ENCODE measurements around the gene SYK.

The SYK gene

DNA sequence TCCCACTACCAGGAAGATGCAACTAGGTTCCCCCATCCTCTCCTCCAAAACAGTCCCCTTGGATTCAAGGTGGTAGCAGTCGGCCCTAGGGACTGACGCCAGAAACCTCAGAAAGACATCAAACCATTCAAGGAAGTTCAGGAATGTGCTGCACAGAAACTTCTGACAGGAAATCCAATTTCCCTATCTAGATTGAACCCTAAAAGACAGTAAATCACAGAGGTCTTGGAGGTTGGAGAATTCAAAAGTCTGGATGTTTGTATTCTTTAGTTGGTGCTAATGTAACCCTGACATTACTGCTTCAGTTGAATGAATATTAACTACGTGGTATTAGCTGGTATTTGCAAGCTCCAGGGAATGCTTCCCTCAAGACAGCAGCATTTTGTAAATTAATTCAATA lies 125.3 kb downstream of the SYK start:
- Histone ChIP-seq H2AK5ac (ENCODE audit: low read length) (no peak overlapping the region), H3K4me2 (ENCODE audit: low read length) (no peak overlapping the region), H2BK5ac (ENCODE audit: low read depth, low read length, poor library complexity) (no peak overlapping the region)

DNA sequence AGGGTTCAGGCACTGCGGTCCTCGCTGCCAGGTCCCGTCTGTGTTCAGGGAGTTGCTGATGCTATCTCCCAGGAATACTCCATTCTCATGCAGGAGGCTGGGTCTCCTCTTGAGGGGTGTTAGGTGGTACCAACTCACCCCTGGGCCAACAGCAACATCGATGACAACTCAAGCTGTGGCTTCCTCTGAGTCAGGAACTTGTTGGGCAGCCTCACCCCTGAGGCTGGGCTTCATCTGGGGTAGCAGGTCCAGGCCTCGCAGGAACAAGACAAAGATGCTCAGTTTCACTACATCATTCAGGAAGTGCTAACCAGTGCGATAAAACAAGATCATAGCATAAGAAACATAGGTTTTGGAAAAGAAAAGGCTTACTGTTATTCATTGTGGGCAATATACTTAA lies 125.9 kb downstream of the SYK start:
- no CpG with 5 or more reads among the region's 6 CpGs for WGBS (ENCODE audit: extremely low coverage, insufficient coverage, insufficient read length)
- no peak overlapping the region for H4K12ac ChIP-seq (ENCODE audit: low read depth, low read length)

More for the DNA sequence above, 125.3 kb downstream of the SYK start:
- H2AFZ ChIP-seq (ENCODE audit: insufficient read depth, low read length, poor library complexity): no peak overlapping the region
- no peak overlapping the region for H2BK12ac ChIP-seq (ENCODE audit: low read length)
- peak in 1 of 2 donors; percentile 18 for DNase-seq
- no peak overlapping the region for H3K4me3 ChIP-seq (ENCODE audit: low read depth, low read length)
- no peaks in the 10 kb centered on the region for H3K79me2 ChIP-seq (ENCODE audit: control insufficient read depth, insufficient read depth, low read length, poor library complexity)
- H3K4ac ChIP-seq (ENCODE audit: low read depth, low read length): no peak overlapping the region
- no peaks in the 10 kb centered on the region for H3K27me3 ChIP-seq (ENCODE audit: insufficient read depth, low read length)
- H3K27ac ChIP-seq (ENCODE audit: low read depth, low read length): no peak overlapping the region
- H3K14ac ChIP-seq (ENCODE audit: low read length): no peak overlapping the region
- H3K18ac ChIP-seq (ENCODE audit: low read length): no peak overlapping the region
- peaks cover 2 to 3% of the 10 kb centered on the region in 2 experiments for H3K4me1 ChIP-seq (ENCODE audit: control insufficient read depth in 1 of 2, insufficient read depth in 2 of 2, low read length in 2 of 2)
- no peaks in the 10 kb centered on the region for H3K79me1 ChIP-seq (ENCODE audit: low read length)
- no peak overlapping the region for H3K23ac ChIP-seq (ENCODE audit: low read length)
- no peaks in the 10 kb centered on the region for H3K36me3 ChIP-seq (ENCODE audit: control insufficient read depth in 1 of 2, insufficient read depth in 2 of 2, low read length in 2 of 2)
- no peak overlapping the region for H2BK120ac ChIP-seq (ENCODE audit: insufficient read depth, low read length, poor library complexity)
- no peak overlapping the region for H3K9ac ChIP-seq (ENCODE audit: low read length)
- no peak overlapping the region for H4K12ac ChIP-seq (ENCODE audit: low read depth, low read length)
- no CpG with 5 or more reads among the region's 3 CpGs for WGBS (ENCODE audit: extremely low coverage, insufficient coverage, insufficient read length)
- no peaks in the 10 kb centered on the region for H3K9me3 ChIP-seq (ENCODE audit: insufficient read depth, low read depth, low read length)
- no peak overlapping the region for H4K91ac ChIP-seq (ENCODE audit: low read depth, low read length)
- H4K8ac ChIP-seq (ENCODE audit: low read depth, low read length): no peak overlapping the region

DNA sequence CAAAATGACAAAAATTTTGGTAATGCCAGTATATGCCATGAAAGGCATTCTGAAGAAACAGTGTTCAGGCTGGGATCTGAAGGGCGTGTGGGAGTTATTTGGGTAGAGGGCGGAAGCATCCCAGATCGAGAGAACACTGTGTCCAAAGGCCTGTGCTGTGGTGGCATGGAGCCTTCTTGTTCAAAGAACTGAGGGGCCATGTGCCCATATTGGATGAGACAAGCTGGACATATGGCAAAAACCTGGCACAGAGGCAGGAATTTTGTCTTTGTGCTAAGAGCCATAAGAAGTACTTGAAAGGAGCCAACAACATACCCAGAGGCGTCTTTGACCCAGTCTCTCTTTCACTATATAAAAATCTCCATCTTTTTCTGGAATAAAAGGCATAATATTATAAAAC lies 128.0 kb downstream of the SYK start:
- H3K4ac ChIP-seq (ENCODE audit: low read depth, low read length): no peak overlapping the region
- no peak overlapping the region for H2BK5ac ChIP-seq (ENCODE audit: low read depth, low read length, poor library complexity)
- peaks cover 2 to 3% of the 10 kb centered on the region in 2 experiments for H3K4me1 ChIP-seq (ENCODE audit: control insufficient read depth in 1 of 2, insufficient read depth in 2 of 2, low read length in 2 of 2)
- no peak overlapping the region for H3K9ac ChIP-seq (ENCODE audit: low read length)
- no peaks in the 10 kb centered on the region for H3K27me3 ChIP-seq (ENCODE audit: insufficient read depth, low read length)
- no CpG with 5 or more reads among the region's 4 CpGs for WGBS (ENCODE audit: extremely low coverage, insufficient coverage, insufficient read length)
- no peak overlapping the region for H4K91ac ChIP-seq (ENCODE audit: low read depth, low read length)
- H3K9me3 ChIP-seq (ENCODE audit: insufficient read depth, low read depth, low read length): peaks cover 2% of the 10 kb centered on the region
- no peak overlapping the region for H2AFZ ChIP-seq (ENCODE audit: insufficient read depth, low read length, poor library complexity)
- H3K23ac ChIP-seq (ENCODE audit: low read length): no peak overlapping the region
- no peak overlapping the region for H3K4me2 ChIP-seq (ENCODE audit: low read length)
- H3K18ac ChIP-seq (ENCODE audit: low read length): no peak overlapping the region
- H3K14ac ChIP-seq (ENCODE audit: low read length): no peak overlapping the region
- H2BK120ac ChIP-seq (ENCODE audit: insufficient read depth, low read length, poor library complexity): no peak overlapping the region
- H2AK5ac ChIP-seq (ENCODE audit: low read length): no peak overlapping the region
- no peak overlapping the region for H3K4me3 ChIP-seq (ENCODE audit: low read depth, low read length)
- no peak overlapping the region for H3K27ac ChIP-seq (ENCODE audit: low read depth, low read length)
- no peaks in the 10 kb centered on the region for H3K79me1 ChIP-seq (ENCODE audit: low read length)
- no peak overlapping the region for H4K8ac ChIP-seq (ENCODE audit: low read depth, low read length)
- H3K79me2 ChIP-seq (ENCODE audit: control insufficient read depth, insufficient read depth, low read length, poor library complexity): no peaks in the 10 kb centered on the region
- no peak overlapping the region for H2BK12ac ChIP-seq (ENCODE audit: low read length)
- no peak overlapping the region for H4K12ac ChIP-seq (ENCODE audit: low read depth, low read length)
- no peak for DNase-seq
- no peaks in the 10 kb centered on the region for H3K36me3 ChIP-seq (ENCODE audit: control insufficient read depth in 1 of 2, insufficient read depth in 2 of 2, low read length in 2 of 2)

More for the DNA sequence above, 125.9 kb downstream of the SYK start:
- peaks cover 2 to 3% of the 10 kb centered on the region in 2 experiments for H3K4me1 ChIP-seq (ENCODE audit: control insufficient read depth in 1 of 2, insufficient read depth in 2 of 2, low read length in 2 of 2)
- H3K79me1 ChIP-seq (ENCODE audit: low read length): no peaks in the 10 kb centered on the region
- no peak overlapping the region for H3K18ac ChIP-seq (ENCODE audit: low read length)
- H3K27ac ChIP-seq (ENCODE audit: low read depth, low read length): no peak overlapping the region
- no peak overlapping the region for H2BK120ac ChIP-seq (ENCODE audit: insufficient read depth, low read length, poor library complexity)
- H2BK5ac ChIP-seq (ENCODE audit: low read depth, low read length, poor library complexity): no peak overlapping the region
- H4K8ac ChIP-seq (ENCODE audit: low read depth, low read length): no peak overlapping the region
- no peaks in the 10 kb centered on the region for H3K9me3 ChIP-seq (ENCODE audit: insufficient read depth, low read depth, low read length)
- no peak overlapping the region for H2AFZ ChIP-seq (ENCODE audit: insufficient read depth, low read length, poor library complexity)
- no peak overlapping the region for H3K4me3 ChIP-seq (ENCODE audit: low read depth, low read length)
- peak overlapping the region; percentile 76 for H3K23ac ChIP-seq (ENCODE audit: low read length)
- no peak overlapping the region for H2BK12ac ChIP-seq (ENCODE audit: low read length)
- no peaks in the 10 kb centered on the region for H3K27me3 ChIP-seq (ENCODE audit: insufficient read depth, low read length)
- no peaks in the 10 kb centered on the region for H3K79me2 ChIP-seq (ENCODE audit: control insufficient read depth, insufficient read depth, low read length, poor library complexity)
- H3K9ac ChIP-seq (ENCODE audit: low read length): no peak overlapping the region
- no peak for DNase-seq
- no peaks in the 10 kb centered on the region for H3K36me3 ChIP-seq (ENCODE audit: control insufficient read depth in 1 of 2, insufficient read depth in 2 of 2, low read length in 2 of 2)
- H3K4me2 ChIP-seq (ENCODE audit: low read length): no peak overlapping the region
- H3K4ac ChIP-seq (ENCODE audit: low read depth, low read length): no peak overlapping the region
- no peak overlapping the region for H4K91ac ChIP-seq (ENCODE audit: low read depth, low read length)
- no peak overlapping the region for H3K14ac ChIP-seq (ENCODE audit: low read length)
- H2AK5ac ChIP-seq (ENCODE audit: low read length): no peak overlapping the region

DNA sequence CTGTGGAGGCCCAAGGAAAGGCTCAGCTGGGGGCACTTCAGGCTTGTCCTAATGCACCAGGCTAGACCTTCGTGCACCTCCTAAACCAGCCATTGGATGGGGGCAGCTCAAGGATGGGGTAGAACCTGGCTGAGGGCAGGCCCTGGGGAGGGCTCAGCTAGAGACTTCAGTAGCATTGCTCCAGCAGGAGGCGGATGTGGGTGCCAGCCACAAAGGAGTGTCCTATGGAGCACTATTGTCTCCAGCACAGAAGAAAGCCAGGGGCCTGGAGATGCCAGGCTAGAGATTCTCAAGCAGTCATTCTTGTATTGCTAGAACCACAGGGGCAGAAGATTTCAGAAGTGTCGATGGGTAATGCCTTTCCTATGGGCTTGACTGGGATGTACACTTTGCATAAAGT lies 131.8 kb downstream of the SYK start:
- Histone ChIP-seq H3K14ac (ENCODE audit: low read length) (no peak overlapping the region), H3K4me3 (ENCODE audit: low read depth, low read length) (no peak overlapping the region), H3K18ac (ENCODE audit: low read length) (no peak overlapping the region), H3K9me3 (ENCODE audit: insufficient read depth, low read depth, low read length) (peaks cover 2% of the 10 kb centered on the region), H2BK12ac (ENCODE audit: low read length) (no peak overlapping the region), H2BK120ac (ENCODE audit: insufficient read depth, low read length, poor library complexity) (no peak overlapping the region), H3K4me1 (ENCODE audit: control insufficient read depth in 1 of 2, insufficient read depth in 2 of 2, low read length in 2 of 2) (no peaks in the 10 kb centered on the region), H3K27ac (ENCODE audit: low read depth, low read length) (no peak overlapping the region), H3K36me3 (ENCODE audit: control insufficient read depth in 1 of 2, insufficient read depth in 2 of 2, low read length in 2 of 2) (no peaks in the 10 kb centered on the region), H2AK5ac (ENCODE audit: low read length) (no peak overlapping the region), H3K79me1 (ENCODE audit: low read length) (no peaks in the 10 kb centered on the region), H3K27me3 (ENCODE audit: insufficient read depth, low read length) (no peaks in the 10 kb centered on the region), H3K23ac (ENCODE audit: low read length) (no peak overlapping the region), H2AFZ (ENCODE audit: insufficient read depth, low read length, poor library complexity) (no peak overlapping the region), H4K12ac (ENCODE audit: low read depth, low read length) (no peak overlapping the region), H4K8ac (ENCODE audit: low read depth, low read length) (no peak overlapping the region), H4K91ac (ENCODE audit: low read depth, low read length) (no peak overlapping the region), H3K9ac (ENCODE audit: low read length) (no peak overlapping the region), H3K4me2 (ENCODE audit: low read length) (no peak overlapping the region), H3K4ac (ENCODE audit: low read depth, low read length) (no peak overlapping the region), H3K79me2 (ENCODE audit: control insufficient read depth, insufficient read depth, low read length, poor library complexity) (no peaks in the 10 kb centered on the region), H2BK5ac (ENCODE audit: low read depth, low read length, poor library complexity) (no peak overlapping the region)
- no peak for DNase-seq
- no CpG with 5 or more reads among the region's 3 CpGs for whole genome bisulfite sequencing (ENCODE audit: extremely low coverage, insufficient coverage, insufficient read length)
